ENCODE measurements around the gene LHFPL2.
A peak's percentile ranks its signal among the peaks of the same experiment; 100 is the strongest.

LHFPL2 gene

GRCh38 chr5:78544561-78545201 is 103.9 kb downstream of the LHFPL2 start:
- Histone ChIP-seq H3K4me3 (ENCODE audit: low read depth in 1 of 5, low read length in 5 of 5) (no peak overlapping the region), H3K9me3 (ENCODE audit: control insufficient read depth in 5 of 5, low read length in 5 of 5) (no peaks in the 10 kb centered on the region), H3K27me3 (ENCODE audit: control insufficient read depth in 5 of 5, insufficient read depth in 4 of 5, low read length in 5 of 5) (peaks cover 0 to 4% (median 0%) of the 10 kb centered on the region in 5 donors), H3K9ac (ENCODE audit: low read length in 5 of 5) (no peak overlapping the region), H3K27ac (ENCODE audit: low read depth, low read length) (no peak overlapping the region), H3K36me3 (ENCODE audit: control insufficient read depth in 5 of 5, insufficient read depth in 5 of 5, low read length in 5 of 5) (peaks cover 0 to 2% (median 0%) of the 10 kb centered on the region in 5 donors), H3K4me1 (ENCODE audit: control insufficient read depth in 5 of 5, insufficient read depth in 5 of 5, low read length in 5 of 5) (peaks cover 22 to 68% (median 57%) of the 10 kb centered on the region in 5 donors)

DNA sequence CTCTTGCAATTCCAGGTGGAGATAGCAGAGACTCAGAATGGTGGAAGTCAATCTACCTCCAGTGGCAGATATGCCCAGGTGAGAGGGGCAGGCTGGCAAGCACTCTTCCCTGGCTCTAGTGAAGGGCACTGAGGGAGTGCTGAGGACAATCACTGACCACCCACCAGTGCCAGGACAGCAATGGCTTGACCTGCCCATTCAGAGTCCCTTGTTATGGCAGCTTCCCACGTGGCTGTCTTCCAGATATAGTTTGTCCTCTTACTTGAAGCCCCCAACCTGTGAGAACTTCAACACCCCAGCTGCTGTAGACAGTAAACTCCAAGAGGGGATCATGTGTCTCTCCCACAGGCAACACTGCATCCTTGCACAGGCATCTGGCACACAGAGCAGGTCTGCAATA is 104.7 kb downstream of the LHFPL2 start:
- Histone ChIP-seq H3K9ac (ENCODE audit: low read length in 5 of 5) (no peak overlapping the region), H3K4me3 (ENCODE audit: low read depth in 1 of 5, low read length in 5 of 5) (no peak overlapping the region), H3K27ac (ENCODE audit: low read depth, low read length) (no peak overlapping the region), H3K36me3 (ENCODE audit: control insufficient read depth in 5 of 5, insufficient read depth in 5 of 5, low read length in 5 of 5) (peaks cover 0 to 2% (median 0%) of the 10 kb centered on the region in 5 donors), H3K9me3 (ENCODE audit: control insufficient read depth in 5 of 5, low read length in 5 of 5) (no peaks in the 10 kb centered on the region), H3K4me1 (ENCODE audit: control insufficient read depth in 5 of 5, insufficient read depth in 5 of 5, low read length in 5 of 5) (peaks cover 22 to 63% (median 49%) of the 10 kb centered on the region in 5 donors), H3K27me3 (ENCODE audit: control insufficient read depth in 5 of 5, insufficient read depth in 4 of 5, low read length in 5 of 5) (peaks cover 0 to 4% (median 0%) of the 10 kb centered on the region in 5 donors)

DNA sequence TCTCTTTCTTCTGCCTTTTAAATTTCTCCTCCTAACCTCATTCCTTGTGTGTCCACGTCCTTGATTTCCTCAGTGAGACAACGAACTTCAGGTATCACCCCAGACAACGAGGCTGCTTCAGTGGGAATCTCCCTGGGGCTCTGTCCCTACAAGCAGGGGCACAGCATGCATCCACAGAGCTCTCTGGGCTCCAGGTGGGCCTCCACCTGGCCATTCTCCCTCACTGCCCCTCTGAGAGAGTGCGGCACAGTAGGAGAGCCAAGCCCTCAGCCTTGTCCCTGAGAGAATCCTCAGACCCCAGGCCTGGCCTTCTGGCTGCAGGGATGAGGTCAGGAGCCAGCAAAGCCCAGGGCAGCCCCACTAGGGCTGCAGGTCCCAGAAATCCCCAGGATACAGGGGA is 105.3 kb downstream of the LHFPL2 start:
- no peak overlapping the region for H3K9ac ChIP-seq (ENCODE audit: low read length in 5 of 5)
- peaks cover 0 to 4% (median 0%) of the 10 kb centered on the region in 5 donors for H3K27me3 ChIP-seq (ENCODE audit: control insufficient read depth in 5 of 5, insufficient read depth in 4 of 5, low read length in 5 of 5)
- peaks cover 0 to 2% (median 0%) of the 10 kb centered on the region in 5 donors for H3K36me3 ChIP-seq (ENCODE audit: control insufficient read depth in 5 of 5, insufficient read depth in 5 of 5, low read length in 5 of 5)
- peaks cover 19 to 62% (median 43%) of the 10 kb centered on the region in 5 donors for H3K4me1 ChIP-seq (ENCODE audit: control insufficient read depth in 5 of 5, insufficient read depth in 5 of 5, low read length in 5 of 5)
- H3K9me3 ChIP-seq (ENCODE audit: control insufficient read depth in 5 of 5, low read length in 5 of 5): no peaks in the 10 kb centered on the region
- no peak overlapping the region for H3K4me3 ChIP-seq (ENCODE audit: low read depth in 1 of 5, low read length in 5 of 5)
- H3K27ac ChIP-seq (ENCODE audit: low read depth, low read length): no peak overlapping the region

DNA sequence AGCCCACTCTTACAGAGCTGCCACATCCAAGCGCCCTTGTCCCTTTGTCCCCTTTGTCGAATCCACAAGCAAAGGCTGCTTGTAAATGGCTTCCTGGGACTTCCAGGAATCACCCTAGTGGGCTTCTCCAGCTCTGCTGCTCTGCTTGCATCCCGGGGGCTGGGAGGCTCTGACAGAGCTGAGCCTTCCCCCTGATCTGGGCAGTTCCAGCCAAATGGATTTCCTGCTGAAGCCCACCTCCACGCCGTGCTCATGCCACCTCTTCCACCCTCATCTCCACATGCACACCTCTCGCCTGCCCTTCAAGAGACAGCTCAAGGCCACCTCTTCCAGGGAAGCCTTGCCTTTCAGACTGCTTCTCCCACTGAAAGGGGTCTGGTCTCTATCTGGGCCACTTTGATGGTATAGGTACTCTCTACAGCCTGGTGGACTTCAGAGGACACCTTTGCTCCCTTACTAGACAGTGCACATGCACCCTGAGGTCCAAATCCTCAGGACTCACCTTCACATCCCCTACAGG is 106.2 kb downstream of the LHFPL2 start:
- H3K4me3 ChIP-seq (ENCODE audit: low read depth in 1 of 5, low read length in 5 of 5): no peak overlapping the region
- H3K27me3 ChIP-seq (ENCODE audit: control insufficient read depth in 5 of 5, insufficient read depth in 4 of 5, low read length in 5 of 5): no peaks in the 10 kb centered on the region
- H3K4me1 ChIP-seq (ENCODE audit: control insufficient read depth in 5 of 5, insufficient read depth in 5 of 5, low read length in 5 of 5): peaks cover 11 to 58% (median 35%) of the 10 kb centered on the region in 5 donors
- no peaks in the 10 kb centered on the region for H3K9me3 ChIP-seq (ENCODE audit: control insufficient read depth in 5 of 5, low read length in 5 of 5)
- no peak overlapping the region for H3K9ac ChIP-seq (ENCODE audit: low read length in 5 of 5)
- H3K27ac ChIP-seq (ENCODE audit: low read depth, low read length): no peak overlapping the region
- H3K36me3 ChIP-seq (ENCODE audit: control insufficient read depth in 5 of 5, insufficient read depth in 5 of 5, low read length in 5 of 5): no peaks in the 10 kb centered on the region

DNA sequence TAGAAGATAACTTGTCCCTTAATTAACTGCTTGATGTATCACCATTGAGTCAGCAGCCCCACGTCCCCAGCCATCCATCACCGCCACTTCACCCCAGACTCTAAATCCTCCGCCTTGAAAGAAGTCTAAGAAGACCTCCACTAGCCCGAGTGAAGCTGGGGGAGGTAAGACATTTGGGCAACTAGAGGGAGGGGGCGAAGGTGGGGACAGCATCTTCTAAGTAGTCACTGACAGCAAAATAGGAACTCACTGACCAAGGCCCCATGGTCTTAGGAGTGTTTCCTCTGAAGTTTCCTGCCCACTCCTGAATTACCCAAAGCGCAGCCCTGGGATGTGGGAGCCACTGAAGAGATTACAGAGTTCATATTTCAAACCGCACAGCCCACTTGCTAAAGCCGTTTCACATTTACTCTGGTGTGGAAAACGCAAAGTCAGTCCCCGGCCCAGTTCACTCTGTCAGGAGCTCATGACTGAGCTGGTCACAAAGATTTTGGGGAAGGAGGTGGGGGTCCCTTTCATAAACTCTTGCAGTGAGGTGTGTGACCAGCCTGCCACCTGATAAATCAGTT is 107.4 kb downstream of the LHFPL2 start:
- no peaks in the 10 kb centered on the region for H3K9me3 ChIP-seq (ENCODE audit: control insufficient read depth in 5 of 5, low read length in 5 of 5)
- H3K27ac ChIP-seq (ENCODE audit: low read depth, low read length): peak overlapping the region; percentile 44
- no peaks in the 10 kb centered on the region for H3K36me3 ChIP-seq (ENCODE audit: control insufficient read depth in 5 of 5, insufficient read depth in 5 of 5, low read length in 5 of 5)
- H3K4me1 ChIP-seq (ENCODE audit: control insufficient read depth in 5 of 5, insufficient read depth in 5 of 5, low read length in 5 of 5): peaks cover 5 to 46% (median 23%) of the 10 kb centered on the region in 5 donors
- no peak overlapping the region for H3K4me3 ChIP-seq (ENCODE audit: low read depth in 1 of 5, low read length in 5 of 5)
- no peaks in the 10 kb centered on the region for H3K27me3 ChIP-seq (ENCODE audit: control insufficient read depth in 5 of 5, insufficient read depth in 4 of 5, low read length in 5 of 5)
- no peak overlapping the region for H3K9ac ChIP-seq (ENCODE audit: low read length in 5 of 5)

DNA sequence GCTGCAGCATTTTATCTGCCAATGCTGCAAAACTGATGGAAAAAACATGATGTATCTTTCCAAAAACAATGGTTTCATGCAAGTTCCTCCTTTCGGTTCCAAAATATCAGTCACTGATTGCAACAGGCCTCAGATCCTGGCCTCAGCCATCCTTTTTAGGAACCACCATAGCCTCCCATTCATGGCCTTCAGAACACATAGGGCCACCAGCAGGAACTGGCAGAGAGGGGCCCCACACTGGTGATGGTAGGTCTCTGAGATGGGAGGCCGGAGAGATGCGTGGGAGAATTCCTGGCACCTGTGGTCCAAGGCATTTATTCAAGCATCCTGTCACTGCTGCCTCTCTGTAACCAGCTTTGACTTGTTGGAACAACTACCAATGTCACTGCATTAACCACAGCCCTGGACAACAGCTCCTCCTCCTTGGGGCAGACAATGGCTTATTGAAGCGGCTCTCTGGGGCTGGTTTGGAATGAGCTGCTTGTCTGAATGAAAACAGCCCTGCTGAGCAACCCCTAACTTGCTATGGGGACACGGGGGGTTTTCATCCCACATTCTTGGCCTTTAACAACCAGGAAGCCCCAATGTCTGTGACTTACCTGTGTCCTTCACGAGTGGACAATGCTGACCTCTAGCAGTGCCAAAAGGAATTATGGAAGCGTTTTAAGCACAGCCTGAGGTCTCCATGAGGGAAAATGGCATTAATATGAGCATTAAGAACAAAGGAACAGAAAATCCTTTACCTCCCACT is 108.1 kb downstream of the LHFPL2 start:
- H3K9me3 ChIP-seq (ENCODE audit: control insufficient read depth in 5 of 5, low read length in 5 of 5): no peaks in the 10 kb centered on the region
- no peak overlapping the region for H3K4me3 ChIP-seq (ENCODE audit: low read depth in 1 of 5, low read length in 5 of 5)
- peaks cover 5 to 43% (median 22%) of the 10 kb centered on the region in 5 donors for H3K4me1 ChIP-seq (ENCODE audit: control insufficient read depth in 5 of 5, insufficient read depth in 5 of 5, low read length in 5 of 5)
- H3K9ac ChIP-seq (ENCODE audit: low read length in 5 of 5): no peak overlapping the region
- H3K36me3 ChIP-seq (ENCODE audit: control insufficient read depth in 5 of 5, insufficient read depth in 5 of 5, low read length in 5 of 5): no peaks in the 10 kb centered on the region
- peak overlapping the region; percentile 44 for H3K27ac ChIP-seq (ENCODE audit: low read depth, low read length)
- no peaks in the 10 kb centered on the region for H3K27me3 ChIP-seq (ENCODE audit: control insufficient read depth in 5 of 5, insufficient read depth in 4 of 5, low read length in 5 of 5)

DNA sequence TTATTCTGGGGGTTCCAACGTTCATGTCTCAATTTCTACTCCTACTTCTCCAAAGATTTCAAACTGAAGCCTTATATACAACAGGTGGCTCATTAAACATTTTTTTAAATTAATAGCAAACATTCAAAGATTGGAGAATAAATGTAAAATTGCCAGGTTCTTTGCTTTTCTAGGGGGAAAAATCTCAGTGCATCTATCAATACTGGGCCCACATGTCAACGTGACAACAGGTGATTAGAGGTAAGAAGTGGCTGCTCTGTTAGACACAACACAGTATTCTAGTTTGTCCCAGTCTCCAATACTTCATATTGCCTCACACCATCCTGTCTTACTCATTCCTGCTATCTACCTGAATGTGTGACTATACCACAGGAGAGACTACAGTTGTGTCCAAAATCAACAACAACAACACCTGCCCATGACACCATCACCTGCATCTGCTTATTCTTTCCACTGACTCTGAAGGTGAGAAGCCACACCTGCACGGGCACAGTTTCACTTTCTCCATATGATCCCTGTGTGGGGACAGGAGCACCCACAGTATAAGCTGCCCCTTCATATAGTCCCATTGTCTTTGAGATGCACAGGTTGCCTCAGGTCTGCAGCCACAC is 110.2 kb downstream of the LHFPL2 start:
- Histone ChIP-seq H3K9ac (ENCODE audit: low read length in 5 of 5) (no peak overlapping the region), H3K9me3 (ENCODE audit: control insufficient read depth in 5 of 5, low read length in 5 of 5) (no peaks in the 10 kb centered on the region), H3K27ac (ENCODE audit: low read depth, low read length) (no peak overlapping the region), H3K4me3 (ENCODE audit: low read depth in 1 of 5, low read length in 5 of 5) (no peak overlapping the region), H3K27me3 (ENCODE audit: control insufficient read depth in 5 of 5, insufficient read depth in 4 of 5, low read length in 5 of 5) (no peaks in the 10 kb centered on the region), H3K36me3 (ENCODE audit: control insufficient read depth in 5 of 5, insufficient read depth in 5 of 5, low read length in 5 of 5) (no peaks in the 10 kb centered on the region), H3K4me1 (ENCODE audit: control insufficient read depth in 5 of 5, insufficient read depth in 5 of 5, low read length in 5 of 5) (peaks cover 0 to 37% (median 18%) of the 10 kb centered on the region in 5 donors)

- H3K9me3 ChIP-seq (ENCODE audit: control insufficient read depth in 5 of 5, low read length in 5 of 5): no peaks in the 10 kb centered on the region
- H3K27ac ChIP-seq (ENCODE audit: low read depth, low read length): no peak overlapping the region
- H3K36me3 ChIP-seq (ENCODE audit: control insufficient read depth in 5 of 5, insufficient read depth in 5 of 5, low read length in 5 of 5): no peaks in the 10 kb centered on the region
- peaks cover 0 to 37% (median 18%) of the 10 kb centered on the region in 5 donors for H3K4me1 ChIP-seq (ENCODE audit: control insufficient read depth in 5 of 5, insufficient read depth in 5 of 5, low read length in 5 of 5)
- H3K27me3 ChIP-seq (ENCODE audit: control insufficient read depth in 5 of 5, insufficient read depth in 4 of 5, low read length in 5 of 5): no peaks in the 10 kb centered on the region
- no peak overlapping the region for H3K4me3 ChIP-seq (ENCODE audit: low read depth in 1 of 5, low read length in 5 of 5)
- H3K9ac ChIP-seq (ENCODE audit: low read length in 5 of 5): no peak overlapping the region
These were observed 110.8 kb downstream of the LHFPL2 start for GRCh38 chr5:78537821-78538220.

GRCh38 chr5:78537411-78537810 is 111.2 kb downstream of the LHFPL2 start:
- Histone ChIP-seq H3K27me3 (ENCODE audit: control insufficient read depth in 5 of 5, insufficient read depth in 4 of 5, low read length in 5 of 5) (no peaks in the 10 kb centered on the region), H3K4me3 (ENCODE audit: low read depth in 1 of 5, low read length in 5 of 5) (no peak overlapping the region), H3K9me3 (ENCODE audit: control insufficient read depth in 5 of 5, low read length in 5 of 5) (no peaks in the 10 kb centered on the region), H3K9ac (ENCODE audit: low read length in 5 of 5) (no peak overlapping the region), H3K4me1 (ENCODE audit: control insufficient read depth in 5 of 5, insufficient read depth in 5 of 5, low read length in 5 of 5) (peaks cover 0 to 37% (median 18%) of the 10 kb centered on the region in 5 donors), H3K27ac (ENCODE audit: low read depth, low read length) (no peak overlapping the region), H3K36me3 (ENCODE audit: control insufficient read depth in 5 of 5, insufficient read depth in 5 of 5, low read length in 5 of 5) (no peaks in the 10 kb centered on the region)

Measured in subcutaneous abdominal adipose tissue (tissue), 5 donors.